AG09319 (cell line): ENCODE results near the gene MSMB.

Experiments
- DNase-seq: peaks from one replicate; pipeline ENCODE4 v3.0.0-alpha.2; 2010; ENCODE audit warnings: low read depth; ENCODE audit errors: extremely low read depth
- TF ChIP-seq, protein P1 (sequence below): IDR thresholded peaks from 2 replicates; pipeline ENCODE4 v1.5.1; 2011; ENCODE audit warnings: low read depth, mild to moderate bottlenecking, inconsistent platforms, low read length, moderate library complexity

MSMB gene

GRCh38 chr10:46029461-46030030 is 16.5 kb downstream of the MSMB start:
- TF ChIP-seq, protein P1, sequence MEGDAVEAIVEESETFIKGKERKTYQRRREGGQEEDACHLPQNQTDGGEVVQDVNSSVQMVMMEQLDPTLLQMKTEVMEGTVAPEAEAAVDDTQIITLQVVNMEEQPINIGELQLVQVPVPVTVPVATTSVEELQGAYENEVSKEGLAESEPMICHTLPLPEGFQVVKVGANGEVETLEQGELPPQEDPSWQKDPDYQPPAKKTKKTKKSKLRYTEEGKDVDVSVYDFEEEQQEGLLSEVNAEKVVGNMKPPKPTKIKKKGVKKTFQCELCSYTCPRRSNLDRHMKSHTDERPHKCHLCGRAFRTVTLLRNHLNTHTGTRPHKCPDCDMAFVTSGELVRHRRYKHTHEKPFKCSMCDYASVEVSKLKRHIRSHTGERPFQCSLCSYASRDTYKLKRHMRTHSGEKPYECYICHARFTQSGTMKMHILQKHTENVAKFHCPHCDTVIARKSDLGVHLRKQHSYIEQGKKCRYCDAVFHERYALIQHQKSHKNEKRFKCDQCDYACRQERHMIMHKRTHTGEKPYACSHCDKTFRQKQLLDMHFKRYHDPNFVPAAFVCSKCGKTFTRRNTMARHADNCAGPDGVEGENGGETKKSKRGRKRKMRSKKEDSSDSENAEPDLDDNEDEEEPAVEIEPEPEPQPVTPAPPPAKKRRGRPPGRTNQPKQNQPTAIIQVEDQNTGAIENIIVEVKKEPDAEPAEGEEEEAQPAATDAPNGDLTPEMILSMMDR, result no peak
- DNase-seq, result no peak

DNA sequence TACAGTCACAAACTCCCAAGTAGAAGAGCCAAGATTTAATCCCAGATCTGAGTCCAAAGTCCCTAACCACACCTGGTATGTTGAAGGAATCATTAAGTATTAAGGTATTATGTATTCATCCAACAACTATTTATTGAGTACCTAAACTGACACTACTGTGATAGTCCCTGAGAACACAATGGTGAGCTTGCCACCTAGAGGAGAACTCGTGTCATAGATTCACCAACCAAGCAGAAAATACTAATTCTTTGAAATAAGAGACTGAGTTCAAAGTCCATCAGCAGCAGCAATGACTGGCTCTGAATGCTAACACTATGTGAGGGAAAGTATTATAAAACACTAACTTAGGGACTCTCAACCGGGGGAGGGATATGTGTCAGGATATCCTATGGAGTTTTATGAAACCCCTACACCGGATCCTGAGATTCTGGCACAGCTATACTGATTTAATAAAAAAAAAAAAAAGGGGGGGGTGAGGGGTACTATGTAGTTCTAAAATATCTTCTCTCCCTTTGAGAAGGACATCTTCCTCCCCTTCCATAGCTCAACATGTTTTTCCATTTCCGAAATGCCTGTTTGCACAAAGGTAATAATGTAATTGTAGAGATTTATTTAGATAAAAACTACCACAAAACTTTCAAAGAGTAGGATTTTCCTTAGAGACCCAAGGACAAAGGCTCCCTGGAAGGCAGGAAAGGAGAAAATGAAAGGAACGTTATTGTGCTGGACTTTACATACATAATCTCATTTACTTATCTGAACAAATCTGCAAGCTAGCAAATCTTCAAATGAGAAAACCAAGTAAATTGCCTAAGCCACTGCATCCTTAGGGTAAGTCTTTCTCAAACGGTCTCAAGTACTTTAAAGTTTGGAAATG is 17.2 kb downstream of the MSMB start:
- TF ChIP-seq, protein P1, result peak; percentile 71
- DNase-seq, result no peak

DNA sequence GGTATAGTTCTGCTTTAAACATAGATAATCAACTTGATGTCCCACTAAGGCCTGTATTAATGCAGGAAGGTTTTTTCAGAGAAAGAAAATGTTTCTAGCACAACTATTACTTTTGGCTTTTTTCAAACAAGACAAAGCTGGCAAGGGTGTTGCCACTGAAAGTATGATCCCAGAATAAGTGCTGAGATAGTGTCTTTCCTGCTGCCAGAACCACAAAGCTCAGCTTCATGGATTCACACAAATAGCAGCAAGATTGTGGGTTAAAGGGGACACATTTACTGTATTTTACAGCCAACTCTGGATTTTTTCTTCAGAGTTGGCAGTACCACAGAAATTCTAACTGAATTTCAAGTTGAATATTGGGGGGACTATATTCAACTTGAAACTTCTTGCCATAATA is 20.0 kb downstream of the MSMB start:
- TF ChIP-seq, protein P1, result no peak
- no peak for DNase-seq

DNA sequence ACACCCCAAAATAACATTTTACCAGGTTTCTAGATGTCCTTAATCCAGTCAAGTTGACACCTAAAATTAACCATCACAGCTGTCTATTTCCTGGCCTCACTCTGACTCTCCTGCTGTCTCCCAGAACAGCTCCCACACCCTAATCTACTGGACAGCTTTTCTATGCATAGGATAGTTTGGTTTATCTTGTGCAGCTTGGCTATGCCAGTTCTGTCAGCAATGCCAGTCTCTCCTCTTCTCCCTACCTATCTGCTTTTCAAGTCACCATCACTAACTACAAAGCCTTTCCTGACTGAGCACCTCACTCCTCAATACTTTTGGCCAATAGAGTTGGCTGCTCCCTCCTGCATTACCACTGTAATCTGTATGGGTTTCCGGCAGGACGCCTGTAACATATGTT is 20.7 kb downstream of the MSMB start:
- DNase-seq, result no peak
- TF ChIP-seq, protein P1, result no peak

- TF ChIP-seq, protein P1, result no peak
- DNase-seq, result no peak
Observed at GRCh38 chr10:46024948-46025347, 21.1 kb downstream of the MSMB start.

DNA sequence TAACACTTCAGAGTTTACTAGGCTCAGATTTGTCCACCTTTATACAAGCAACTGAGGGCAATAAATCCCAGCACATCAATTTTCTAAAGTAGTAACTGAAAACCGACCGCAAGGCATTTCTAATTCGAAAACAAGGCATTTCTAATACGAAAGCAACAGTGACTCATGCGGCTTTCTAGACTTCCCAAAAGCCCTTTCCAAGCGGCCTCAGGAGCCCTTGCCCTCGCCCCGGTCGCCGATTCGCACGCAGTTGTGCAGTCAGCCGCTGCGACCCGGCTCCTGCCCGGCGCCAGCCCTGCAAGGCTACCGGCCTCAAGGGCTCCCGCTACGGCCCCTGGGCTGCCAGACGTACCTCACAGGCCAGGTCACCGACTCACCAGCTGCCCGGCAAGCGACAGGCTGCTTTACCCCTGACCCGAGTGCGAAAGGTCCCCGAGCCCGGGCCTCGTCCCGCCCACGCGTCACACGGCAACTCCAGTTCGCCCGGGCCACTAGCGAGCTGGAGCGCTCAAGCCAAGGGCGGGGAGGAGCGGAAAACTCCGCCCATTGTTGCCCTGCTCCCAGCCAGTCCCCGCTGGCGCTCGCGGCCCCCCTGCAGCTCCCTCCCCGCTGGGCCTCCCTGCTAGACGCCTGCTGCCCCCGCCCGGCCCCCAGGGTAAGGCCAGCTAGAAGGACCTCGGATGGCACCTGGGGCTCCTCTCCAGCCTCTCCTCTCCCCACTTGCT is 22.9 kb downstream of the MSMB start:
- DNase-seq, result peak; percentile 80
- TF ChIP-seq, protein P1, result peak; percentile 39

DNA sequence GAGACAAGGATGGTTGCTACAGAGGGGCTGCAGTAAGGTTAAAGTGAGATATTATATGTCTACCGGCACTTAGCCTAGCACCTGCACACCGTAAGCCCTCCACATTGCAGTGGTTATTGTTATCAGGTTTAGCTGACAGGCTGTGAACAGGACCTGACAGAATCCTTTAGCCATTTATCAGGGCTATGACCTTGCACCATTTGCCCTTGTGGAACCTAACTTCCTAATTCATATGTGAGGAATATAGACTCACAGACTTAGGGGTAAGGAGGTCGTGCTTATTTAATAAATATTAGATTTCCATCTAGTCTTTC is 25.8 kb downstream of the MSMB start:
- DNase-seq, result no peak

More for the DNA sequence above, 25.8 kb downstream of the MSMB start:
- TF ChIP-seq, protein P1, result no peak
